SK-N-SH (cell line): ENCODE data around the gene WDR33. TPM values are rescaled to one million over a fixed set of nuclear protein-coding genes. Genes with fewer than 3 reads are reported as not detected.

ENCODE experiments used
- CTCF ChIA-PET: fragments of 300-600, 350-600 bp; formaldehyde crosslinking; extraction: SDS; loops from one replicate; lab custom pipeline; 2021; lab: Yijun Ruan, JAX
- POLR2A ChIA-PET: fragments of 350-600 bp; sonication (Branson Sonifier 250); formaldehyde crosslinking; extraction: SDS; loops from one replicate; lab custom pipeline; 2020; ENCODE audit warnings: antibody characterized with exemption, inconsistent platforms; lab: Yijun Ruan, JAX
- DNase-seq: peaks from one replicate; pipeline ENCODE4 v3.0.0; 2012
- H2AFZ ChIP-seq: fragments of 200-600 bp; sonication (generic); 2 replicates; pipeline ENCODE4 v1.8.1; 2016; ENCODE audit warnings: antibody characterized with exemption, mild to moderate bottlenecking, low read depth
- H3F3A ChIP-seq: fragments of 200-600 bp; sonication (generic); replicated peaks from 2 replicates; pipeline ENCODE3; 2016; ENCODE audit warnings: antibody characterized with exemption, mild to moderate bottlenecking; ENCODE audit not compliant: insufficient read depth
- H3K27ac ChIP-seq, 2 experiments: fragments of 200-500 bp in 1 of 2; fragments of 200-600 bp in 1 of 2; sonication (Bioruptor generic) in 1 of 2; sonication (generic), shearing (Covaris generic) in 1 of 2; 2 replicates each; pipeline versions ENCODE4 v1.5.1 to v1.6.1; 2014 to 2016; ENCODE audit warnings: low read depth in 2 of 2, inconsistent platforms in 1 of 2, low read length in 1 of 2, mild to moderate bottlenecking in 1 of 2, mixed read lengths in 1 of 2
- H3K27me3 ChIP-seq: fragments of 200-600 bp; sonication (generic), shearing (Covaris generic); 2 replicates; pipeline ENCODE4 v1.6.1; 2016; ENCODE audit warnings: mixed run types; ENCODE audit not compliant: insufficient read depth
- H3K36me3 ChIP-seq, 2 experiments: fragments of 200-500 bp in 1 of 2; fragments of 200-600 bp in 1 of 2; sonication (Bioruptor generic) in 1 of 2; sonication (generic) in 1 of 2; replicated peaks in 1 of 2; 2 replicates each; pipeline versions ENCODE3 to v1.5.1; 2014 to 2016; ENCODE audit warnings: low read length in 1 of 2, mild to moderate bottlenecking in 1 of 2; ENCODE audit not compliant: insufficient read depth in 2 of 2, control insufficient read depth in 1 of 2
- H3K4me1 ChIP-seq, 2 experiments: fragments of 200-500 bp in 1 of 2; fragments of 200-600 bp in 1 of 2; sonication (Bioruptor generic) in 1 of 2; sonication (generic), shearing (Covaris generic) in 1 of 2; 2 replicates each; pipeline versions ENCODE4 v1.5.1 to v1.6.1; 2014 to 2016; ENCODE audit warnings: low read depth in 1 of 2, low read length in 1 of 2, mixed run types in 1 of 2; ENCODE audit not compliant: insufficient read depth in 2 of 2, control insufficient read depth in 1 of 2
- H3K4me2 ChIP-seq: fragments of 200-600 bp; sonication (generic), shearing (Covaris generic); 2 replicates; pipeline ENCODE4 v1.6.1; 2017; ENCODE audit warnings: mixed run types
- H3K4me3 ChIP-seq, 2 experiments: fragments of 200-500 bp in 1 of 2; fragments of 200-600 bp in 1 of 2; sonication (Bioruptor generic) in 1 of 2; sonication (generic), shearing (Covaris generic) in 1 of 2; 2 replicates each; pipeline versions ENCODE4 v1.5.1 to v1.8.1; 2014 to 2016; ENCODE audit warnings: low read depth in 2 of 2, inconsistent platforms in 1 of 2, low read length in 1 of 2, mild to moderate bottlenecking in 1 of 2, mixed read lengths in 1 of 2, moderate library complexity in 1 of 2
- H3K79me2 ChIP-seq: fragments of 200-600 bp; sonication (generic); 2 replicates; pipeline ENCODE4 v1.8.1; 2017; ENCODE audit warnings: mild to moderate bottlenecking; ENCODE audit not compliant: insufficient read depth
- H3K9ac ChIP-seq: fragments of 200-600 bp; sonication (generic); 2 replicates; pipeline ENCODE4 v1.6.1; 2017; ENCODE audit warnings: mixed run types
- H3K9me2 ChIP-seq: fragments of 200-600 bp; sonication (generic); 2 replicates; pipeline ENCODE4 v1.6.1; 2017; ENCODE audit warnings: mixed run types
- H3K9me3 ChIP-seq: fragments of 200-600 bp; sonication (generic); 2 replicates; pipeline ENCODE4 v1.6.1; 2017; ENCODE audit warnings: mixed run types, mild to moderate bottlenecking, moderate library complexity
- H4K20me1 ChIP-seq: fragments of 200-600 bp; sonication (generic); 2 replicates; pipeline ENCODE4 v1.6.1; 2017; ENCODE audit warnings: mild to moderate bottlenecking, mixed run types; ENCODE audit not compliant: insufficient read depth
- EZH2phosphoT487 ChIP-seq: fragments of 200-600 bp; sonication (generic); IDR thresholded peaks from 2 replicates; pipeline ENCODE4 v1.6.1; 2017; ENCODE audit warnings: low read depth, mixed run types, mild to moderate bottlenecking, antibody characterized with exemption, moderate library complexity, borderline replicate concordance
- WGBS: methylation state at CpG from one replicate; pipeline ENCODE4 v1.1.6; 2017; ENCODE audit warnings: low lambda C conversion rate; 5-methylcytosine and 5-hydroxymethylcytosine counted together
- polyA plus RNA-seq, 3 experiments: library from polyadenylated mRNA; depleted of rRNA; stranded (reverse); fragments of >200 nt; gene quantifications; 2 replicates each; pipeline ENCODE4 v1.2.3, GENCODE V29; 2012
- TF ChIP-seq, protein P1 (sequence below): IDR thresholded peaks from 2 replicates; pipeline ENCODE4 v1.4.0; 2012; ENCODE audit warnings: low read depth
- TF ChIP-seq, protein P2 (sequence below): fragments of 200-600 bp; sonication (generic); IDR thresholded peaks from 2 replicates; pipeline ENCODE4 v1.6.1; 2017; ENCODE audit warnings: antibody characterized with exemption, mild to moderate bottlenecking, moderate library complexity
- TF ChIP-seq, protein P3 (sequence below): IDR thresholded peaks from 2 replicates; pipeline ENCODE4; 2012
- TF ChIP-seq, protein P4 (sequence below): IDR thresholded peaks from 2 replicates; pipeline ENCODE4 v1.6.1; 2012; ENCODE audit warnings: mild to moderate bottlenecking, low read depth, low read length, moderate library complexity

Gene WDR33
- polyA plus RNA-seq, 1 of the 3 experiments (the other 2 are of a cell fraction) = 12.4 TPM

DNA sequence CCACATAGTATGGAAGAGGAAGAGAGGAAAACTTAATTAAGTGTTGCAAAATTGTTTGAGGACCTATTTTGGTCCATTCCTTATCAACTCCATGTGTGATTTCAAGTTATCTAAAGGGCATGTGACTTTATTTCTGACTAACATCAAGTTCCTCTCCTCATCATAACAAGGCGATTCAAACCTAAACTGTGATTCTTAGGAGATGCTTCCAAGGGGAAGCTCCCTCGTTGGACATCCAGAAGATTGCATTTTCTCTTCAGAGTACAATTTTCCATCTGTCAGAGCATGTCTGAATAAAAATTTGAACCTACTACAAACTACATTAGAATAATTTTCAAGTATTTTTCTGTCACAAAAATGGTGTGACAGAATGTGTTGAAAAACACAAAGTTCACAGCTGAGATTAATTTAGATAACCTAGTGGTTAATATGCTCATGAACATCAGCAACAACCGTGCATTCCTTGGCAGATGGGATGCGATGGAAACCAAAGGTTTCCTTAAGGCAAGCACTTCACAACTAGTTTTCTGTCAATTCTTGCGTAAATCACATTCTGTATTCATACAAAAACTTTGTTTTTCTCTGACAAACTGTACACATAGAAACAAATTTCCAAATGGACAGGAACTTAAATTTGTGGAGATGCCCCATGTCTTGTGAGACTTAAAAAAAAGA is 105.4 kb downstream of the WDR33 start:
- no peak for DNase-seq
- no peaks in the 10 kb centered on the region for H3K27me3 ChIP-seq
- peaks cover 29% of the 10 kb centered on the region for H3F3A ChIP-seq
- H3K79me2 ChIP-seq = peaks cover 30% of the 10 kb centered on the region
- no peaks in the 10 kb centered on the region for H4K20me1 ChIP-seq
- H3K4me3 ChIP-seq = no peak overlapping the region
- TF ChIP-seq, protein P1, sequence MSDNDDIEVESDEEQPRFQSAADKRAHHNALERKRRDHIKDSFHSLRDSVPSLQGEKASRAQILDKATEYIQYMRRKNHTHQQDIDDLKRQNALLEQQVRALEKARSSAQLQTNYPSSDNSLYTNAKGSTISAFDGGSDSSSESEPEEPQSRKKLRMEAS = no peak
- TF ChIP-seq, protein P2, sequence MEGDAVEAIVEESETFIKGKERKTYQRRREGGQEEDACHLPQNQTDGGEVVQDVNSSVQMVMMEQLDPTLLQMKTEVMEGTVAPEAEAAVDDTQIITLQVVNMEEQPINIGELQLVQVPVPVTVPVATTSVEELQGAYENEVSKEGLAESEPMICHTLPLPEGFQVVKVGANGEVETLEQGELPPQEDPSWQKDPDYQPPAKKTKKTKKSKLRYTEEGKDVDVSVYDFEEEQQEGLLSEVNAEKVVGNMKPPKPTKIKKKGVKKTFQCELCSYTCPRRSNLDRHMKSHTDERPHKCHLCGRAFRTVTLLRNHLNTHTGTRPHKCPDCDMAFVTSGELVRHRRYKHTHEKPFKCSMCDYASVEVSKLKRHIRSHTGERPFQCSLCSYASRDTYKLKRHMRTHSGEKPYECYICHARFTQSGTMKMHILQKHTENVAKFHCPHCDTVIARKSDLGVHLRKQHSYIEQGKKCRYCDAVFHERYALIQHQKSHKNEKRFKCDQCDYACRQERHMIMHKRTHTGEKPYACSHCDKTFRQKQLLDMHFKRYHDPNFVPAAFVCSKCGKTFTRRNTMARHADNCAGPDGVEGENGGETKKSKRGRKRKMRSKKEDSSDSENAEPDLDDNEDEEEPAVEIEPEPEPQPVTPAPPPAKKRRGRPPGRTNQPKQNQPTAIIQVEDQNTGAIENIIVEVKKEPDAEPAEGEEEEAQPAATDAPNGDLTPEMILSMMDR = no peak
- TF ChIP-seq, protein P3, sequence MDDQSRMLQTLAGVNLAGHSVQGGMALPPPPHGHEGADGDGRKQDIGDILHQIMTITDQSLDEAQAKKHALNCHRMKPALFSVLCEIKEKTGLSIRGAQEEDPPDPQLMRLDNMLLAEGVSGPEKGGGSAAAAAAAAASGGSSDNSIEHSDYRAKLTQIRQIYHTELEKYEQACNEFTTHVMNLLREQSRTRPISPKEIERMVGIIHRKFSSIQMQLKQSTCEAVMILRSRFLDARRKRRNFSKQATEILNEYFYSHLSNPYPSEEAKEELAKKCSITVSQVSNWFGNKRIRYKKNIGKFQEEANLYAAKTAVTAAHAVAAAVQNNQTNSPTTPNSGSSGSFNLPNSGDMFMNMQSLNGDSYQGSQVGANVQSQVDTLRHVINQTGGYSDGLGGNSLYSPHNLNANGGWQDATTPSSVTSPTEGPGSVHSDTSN = no peak
- TF ChIP-seq EZH2phosphoT487 = no peak
- TF ChIP-seq, protein P4, sequence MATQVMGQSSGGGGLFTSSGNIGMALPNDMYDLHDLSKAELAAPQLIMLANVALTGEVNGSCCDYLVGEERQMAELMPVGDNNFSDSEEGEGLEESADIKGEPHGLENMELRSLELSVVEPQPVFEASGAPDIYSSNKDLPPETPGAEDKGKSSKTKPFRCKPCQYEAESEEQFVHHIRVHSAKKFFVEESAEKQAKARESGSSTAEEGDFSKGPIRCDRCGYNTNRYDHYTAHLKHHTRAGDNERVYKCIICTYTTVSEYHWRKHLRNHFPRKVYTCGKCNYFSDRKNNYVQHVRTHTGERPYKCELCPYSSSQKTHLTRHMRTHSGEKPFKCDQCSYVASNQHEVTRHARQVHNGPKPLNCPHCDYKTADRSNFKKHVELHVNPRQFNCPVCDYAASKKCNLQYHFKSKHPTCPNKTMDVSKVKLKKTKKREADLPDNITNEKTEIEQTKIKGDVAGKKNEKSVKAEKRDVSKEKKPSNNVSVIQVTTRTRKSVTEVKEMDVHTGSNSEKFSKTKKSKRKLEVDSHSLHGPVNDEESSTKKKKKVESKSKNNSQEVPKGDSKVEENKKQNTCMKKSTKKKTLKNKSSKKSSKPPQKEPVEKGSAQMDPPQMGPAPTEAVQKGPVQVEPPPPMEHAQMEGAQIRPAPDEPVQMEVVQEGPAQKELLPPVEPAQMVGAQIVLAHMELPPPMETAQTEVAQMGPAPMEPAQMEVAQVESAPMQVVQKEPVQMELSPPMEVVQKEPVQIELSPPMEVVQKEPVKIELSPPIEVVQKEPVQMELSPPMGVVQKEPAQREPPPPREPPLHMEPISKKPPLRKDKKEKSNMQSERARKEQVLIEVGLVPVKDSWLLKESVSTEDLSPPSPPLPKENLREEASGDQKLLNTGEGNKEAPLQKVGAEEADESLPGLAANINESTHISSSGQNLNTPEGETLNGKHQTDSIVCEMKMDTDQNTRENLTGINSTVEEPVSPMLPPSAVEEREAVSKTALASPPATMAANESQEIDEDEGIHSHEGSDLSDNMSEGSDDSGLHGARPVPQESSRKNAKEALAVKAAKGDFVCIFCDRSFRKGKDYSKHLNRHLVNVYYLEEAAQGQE = no peak
- POLR2A ChIA-PET = no interaction called here
- H3K4me1 ChIP-seq = peaks cover 6 to 20% of the 10 kb centered on the region in 2 experiments; a peak in 3 of 4 replicates
- peaks cover 44 to 55% of the 10 kb centered on the region in 2 experiments for H3K36me3 ChIP-seq
- 94% methylated on average over 5 of the region's 5 CpGs for WGBS
- no peak overlapping the region for H3K27ac ChIP-seq
- no peak overlapping the region for H3K9ac ChIP-seq
- CTCF ChIA-PET = interaction anchor here (1.2 to 4.8 kb wide), 5 partner anchors 8 to 114 kb away, joined by 3 to 19 read pairs (median 5); no protein-coding TSS in a partner anchor
- no peaks in the 10 kb centered on the region for H3K9me3 ChIP-seq
- no peaks in the 10 kb centered on the region for H3K9me2 ChIP-seq
- H2AFZ ChIP-seq = no peak overlapping the region
- H3K4me2 ChIP-seq = no peak overlapping the region
